Left colon (tissue), 2 donors: Measurements from ENCODE around the gene DAP3. TPM values are rescaled to one million over a fixed set of nuclear protein-coding genes. Genes with fewer than 3 reads are reported as not detected.
"Not testable (repeated sequence)": the region's sequence is repeated elsewhere in the genome, so short reads cannot be mapped to it uniquely, and the experiment has no call there.

ENCODE experiments used
- ATAC-seq: fragments of 200-7000 bp; cut with Tn5 transposase; one replicate; pipeline ENCODE4 v1.9.1; 2020; ENCODE audit warnings: mild to moderate bottlenecking, moderate library complexity
- DNase-seq, 2 donors: peaks; one replicate each; pipeline ENCODE4 v3.0.0-alpha.2; 2020
- intact Hi-C, 2 donors: fragments of 100-400 bp; cut with DNase I in 1 of 2; cut with micrococcal nuclease in 1 of 2; formaldehyde crosslinking; loops; one replicate each; pipeline versions ENCODE4 v1.11.2 to v1.14.0; 2022; cut with DNase I, micrococcal nuclease
- total RNA-seq, 2 donors: library from RNA; stranded (reverse); fragmentation: NEBNext Ultra II Directional; extraction: Animal tissue kit (Norgen Biotek cat#: 25700); gene quantifications; one replicate each; pipeline ENCODE4 v1.2.1, GENCODE V29; 2021
- donor health status: DM: no; HTN: no; CAD: no.
- donor health status: DM: yes; HTN: yes; CAD: no.

DAP3 gene
- total RNA-seq, 2 donors from 2014 or later = 67.2 to 84.3 TPM

- intact Hi-C loops, DNase-seq, ATAC-seq: not testable (repeated sequence)
Measured at GRCh38 chr1:155711457-155711856, 22.6 kb downstream of the DAP3 start.

GRCh38 chr1:155712636-155713035 is 23.7 kb downstream of the DAP3 start:
- peak; percentile 29 for ATAC-seq
- intact Hi-C loops, DNase-seq: not testable (repeated sequence)

GRCh38 chr1:155713075-155713474 is 24.2 kb downstream of the DAP3 start:
- intact Hi-C loops = no loop called here
- ATAC-seq (no peak), DNase-seq (no peak)

GRCh38 chr1:155715056-155715455 is 26.2 kb downstream of the DAP3 start:
- DNase-seq, intact Hi-C loops: not testable (repeated sequence)

GRCh38 chr1:155715777-155716176 is 26.9 kb downstream of the DAP3 start:
- no peak for DNase-seq
- no peak for ATAC-seq
- intact Hi-C loops = no loop called here

More at GRCh38 chr1:155715056-155715455, 26.2 kb downstream of the DAP3 start:
- ATAC-seq = not testable (repeated sequence)

- DNase-seq (no peak), ATAC-seq (peak; percentile 41)
- intact Hi-C loops = no loop called here
Measured at GRCh38 chr1:155717041-155717440, 28.1 kb downstream of the DAP3 start.

GRCh38 chr1:155718524-155719115 is 29.7 kb downstream of the DAP3 start:
- ATAC-seq, intact Hi-C loops, DNase-seq: not testable (repeated sequence)

GRCh38 chr1:155719703-155720102 is 30.8 kb downstream of the DAP3 start:
- intact Hi-C loops = no loop called here
- DNase-seq = no peak
- ATAC-seq = no peak

GRCh38 chr1:155725142-155725541 is 36.3 kb downstream of the DAP3 start:
- ATAC-seq (no peak), DNase-seq (no peak)
- intact Hi-C loops = no loop called here

- ATAC-seq (peak; percentile 90), DNase-seq (peak; percentile 35 to 44)
- intact Hi-C loops = no loop called here
Measured at GRCh38 chr1:155729031-155729898, 40.4 kb downstream of the DAP3 start.

- intact Hi-C loops = no loop called here
- no peak for ATAC-seq
- DNase-seq = no peak
Measured at GRCh38 chr1:155740995-155741394, 52.1 kb downstream of the DAP3 start.

- ATAC-seq (no peak), DNase-seq (no peak)
- intact Hi-C loops = no loop called here
Measured at GRCh38 chr1:155741908-155742307, 53.0 kb downstream of the DAP3 start.

GRCh38 chr1:155744711-155745283 is 55.9 kb downstream of the DAP3 start:
- DNase-seq (no peak), ATAC-seq (no peak)
- intact Hi-C loops = no loop called here

GRCh38 chr1:155745284-155746228 is 56.7 kb downstream of the DAP3 start:
- intact Hi-C loops = not testable (repeated sequence)
- ATAC-seq (peak; percentile 96), DNase-seq (peak; percentile 97)

GRCh38 chr1:155747586-155747985 is 58.7 kb downstream of the DAP3 start:
- intact Hi-C loops, DNase-seq, ATAC-seq: not testable (repeated sequence)

- DNase-seq, intact Hi-C loops, ATAC-seq: not testable (repeated sequence)
Measured at GRCh38 chr1:155748141-155748540, 59.2 kb downstream of the DAP3 start.

GRCh38 chr1:155759017-155759416 is 70.1 kb downstream of the DAP3 start:
- ATAC-seq, DNase-seq, intact Hi-C loops: not testable (repeated sequence)

GRCh38 chr1:155759966-155760630 is 71.2 kb downstream of the DAP3 start:
- ATAC-seq (no peak), DNase-seq (no peak)
- intact Hi-C loops = no loop called here
